OCI-LY7 (cell line): ENCODE measurements around the gene TMEM239. TPM values are rescaled to one million over a fixed set of nuclear protein-coding genes. Genes with fewer than 3 reads are reported as not detected.

ENCODE experiments used
- BruUV-seq: library from RNA; stranded (reverse); fragments of 400-500 nt; replicated peaks from 2 replicates; lab custom pipeline; 2021; lab: Mats Ljungman, UMichigan
- CTCF ChIA-PET: fragments of 300-600 bp; sonication (Branson Sonifier 250); formaldehyde crosslinking; loops from one replicate; lab custom pipeline; 2022; ENCODE audit warnings: antibody characterized with exemption; ENCODE audit not compliant: unreplicated experiment; lab: Charles Lee
- POLR2A ChIA-PET: fragments of 300-600 bp; sonication (Branson Sonifier 250); formaldehyde crosslinking; loops from one replicate; lab custom pipeline; 2022; ENCODE audit warnings: antibody characterized with exemption; lab: Charles Lee
- DNase-seq: peaks from one replicate; pipeline ENCODE4 v3.0.0-alpha.2; 2015; ENCODE audit warnings: low spot score
- H2AFZ ChIP-seq: fragments of 200-600 bp; sonication (generic), shearing (Covaris generic); 2 replicates; pipeline ENCODE4 v1.6.1; 2014; ENCODE audit warnings: mild to moderate bottlenecking, antibody characterized with exemption, low read length, moderate library complexity
- H3K27ac ChIP-seq: fragments of 200-600 bp; sonication (generic); 2 replicates; pipeline ENCODE4 v1.5.1; 2014; ENCODE audit warnings: mixed run types, low read depth, mild to moderate bottlenecking, moderate library complexity, low read length, inconsistent platforms; ENCODE audit not compliant: poor library complexity, severe bottlenecking
- H3K36me3 ChIP-seq: fragments of 200-600 bp; sonication (generic); 2 replicates; pipeline ENCODE4 v1.6.1; 2014; ENCODE audit warnings: mild to moderate bottlenecking, antibody characterized with exemption, low read length, moderate library complexity, mixed read lengths; ENCODE audit not compliant: insufficient read depth
- H3K4me1 ChIP-seq: fragments of 200-600 bp; sonication (generic); 2 replicates; pipeline ENCODE4 v1.5.1; 2014; ENCODE audit warnings: mild to moderate bottlenecking, low read length; ENCODE audit not compliant: insufficient read depth, poor library complexity, severe bottlenecking
- H3K4me2 ChIP-seq: fragments of 200-600 bp; sonication (generic); 2 replicates; pipeline ENCODE4 v1.6.1; 2014; ENCODE audit warnings: mild to moderate bottlenecking, low read length
- H3K4me3 ChIP-seq: fragments of 200-600 bp; sonication (generic); 2 replicates; pipeline ENCODE4 v1.5.1; 2014; ENCODE audit warnings: mild to moderate bottlenecking, low read depth, low read length; ENCODE audit not compliant: poor library complexity, severe bottlenecking
- H3K79me2 ChIP-seq: fragments of 200-600 bp; sonication (generic); 2 replicates; pipeline ENCODE4 v1.6.1; 2016; ENCODE audit warnings: low read depth, mild to moderate bottlenecking, low read length, moderate library complexity, mixed read lengths; ENCODE audit not compliant: insufficient read depth
- H3K9me2 ChIP-seq: fragments of 200-600 bp; sonication (generic); 2 replicates; pipeline ENCODE4 v1.6.1; 2016; ENCODE audit warnings: mild to moderate bottlenecking, low read length, mixed read lengths; ENCODE audit not compliant: insufficient read depth
- H3K9me3 ChIP-seq: fragments of 200-600 bp; sonication (generic); 2 replicates; pipeline ENCODE4 v1.6.1; 2014; ENCODE audit warnings: mild to moderate bottlenecking, mixed run types, low read length, mixed read lengths
- H4K20me1 ChIP-seq: fragments of 200-600 bp; sonication (generic); 2 replicates; pipeline ENCODE4 v1.6.1; 2014; ENCODE audit warnings: mild to moderate bottlenecking, antibody characterized with exemption, low read length, moderate library complexity, mixed read lengths; ENCODE audit not compliant: insufficient read depth
- CTCF ChIP-seq: fragments of 200-600 bp; sonication (generic); conservative IDR thresholded peaks from 2 replicates; pipeline ENCODE4 v1.5.1; 2014; ENCODE audit warnings: mild to moderate bottlenecking, antibody characterized with exemption, low read length, moderate library complexity, mixed read lengths
- EZH2phosphoT487 ChIP-seq: fragments of 200-600 bp; sonication (generic); IDR thresholded peaks from 2 replicates; pipeline ENCODE4 v1.6.1; 2018; ENCODE audit warnings: low read depth, borderline replicate concordance, mild to moderate bottlenecking, mixed run types, antibody characterized with exemption, low read length, moderate library complexity, mixed read lengths
- intact Hi-C: fragments of 100-400 bp; cut with micrococcal nuclease; formaldehyde crosslinking; loops from one replicate; pipeline ENCODE4 v1.10.0; 2022; ENCODE audit not compliant: unreplicated experiment
- total RNA-seq, 2 experiments: library from RNA; depleted of rRNA in 1 of 2; stranded (reverse); fragments of >200 nt in 1 of 2; shearing (Covaris generic) in 1 of 2; gene quantifications; 2 replicates each; pipeline ENCODE4 v1.2.3, GENCODE V29; 2014 to 2022

TMEM239 gene
- total RNA-seq, 2 experiments from 2014 or later: not detected

GRCh38 chr20:2840138-2840966 is 24.2 kb downstream of the TMEM239 start, which contains the start of the genes PCED1A and VPS16:
Gene PCED1A, minus strand, starts transcription at chr20:2840655. Its CDS starts 743 bp downstream, at chr20:2839912.
Gene VPS16, plus strand, starts transcription at chr20:2840745. Its CDS starts 30 bp downstream, at chr20:2840775.
- ChIA-PET CTCF (no interaction called here), POLR2A (no interaction called here)
- peak within 1 kb of the TSS; percentile 85 for H3K4me2 ChIP-seq
- peaks cover 10% of the 10 kb centered on the region for H3K4me1 ChIP-seq
- no peaks in the 10 kb centered on the region for H4K20me1 ChIP-seq
- TF ChIP-seq EZH2phosphoT487 (no peak), CTCF (no peak)
- no TSS peak for BruUV-seq
- no peaks in the 10 kb centered on the region for H3K9me3 ChIP-seq
- peak; percentile 85 for DNase-seq
- no peak within 1 kb of the TSS for H3K27ac ChIP-seq
- no peaks in the 10 kb centered on the region for H3K9me2 ChIP-seq
- peak within 1 kb of the TSS; percentile 99 for H2AFZ ChIP-seq
- intact Hi-C loops: no loop called here
- H3K79me2 ChIP-seq: no peaks in the 10 kb centered on the region
- H3K4me3 ChIP-seq: peak within 1 kb of the TSS; percentile 92
- no peaks in the 10 kb centered on the region for H3K36me3 ChIP-seq

- peak overlapping the region; percentile 92 for H3K4me3 ChIP-seq
- H3K9me2 ChIP-seq: no peaks in the 10 kb centered on the region
- H3K36me3 ChIP-seq: no peaks in the 10 kb centered on the region
- TF ChIP-seq CTCF: no peak
- no peak for TF ChIP-seq EZH2phosphoT487
- H2AFZ ChIP-seq: peak overlapping the region; percentile 56
- no peaks in the 10 kb centered on the region for H4K20me1 ChIP-seq
- intact Hi-C loops: no loop called here
- ChIA-PET CTCF (interaction anchor here (0.5 kb wide), 1 partner anchor 205 kb away, joined by 3 read pairs; no protein-coding TSS in a partner anchor), POLR2A (no interaction called here)
- no peaks in the 10 kb centered on the region for H3K79me2 ChIP-seq
- TSS peak; percentile 83 for BruUV-seq
- peak overlapping the region; percentile 82 for H3K4me2 ChIP-seq
- H3K4me1 ChIP-seq: peaks cover 10% of the 10 kb centered on the region
- no peak overlapping the region for H3K27ac ChIP-seq
- H3K9me3 ChIP-seq: no peaks in the 10 kb centered on the region
- DNase-seq: peak; percentile 33
Measured at GRCh38 chr20:2840967-2841531, 24.9 kb downstream of the TMEM239 start.

GRCh38 chr20:2845607-2846006 is 29.4 kb downstream of the TMEM239 start:
- ChIA-PET POLR2A (no interaction called here), CTCF (no interaction called here)
- TF ChIP-seq EZH2phosphoT487 (no peak), CTCF (no peak)
- intact Hi-C loops: no loop called here
- H3K9me2 ChIP-seq: no peaks in the 10 kb centered on the region
- H3K4me2 ChIP-seq: no peak overlapping the region
- H3K4me1 ChIP-seq: peaks cover 6% of the 10 kb centered on the region
- no peaks in the 10 kb centered on the region for H3K9me3 ChIP-seq
- H3K4me3 ChIP-seq: no peak overlapping the region
- DNase-seq: no peak
- H3K79me2 ChIP-seq: no peaks in the 10 kb centered on the region
- no peak overlapping the region for H3K27ac ChIP-seq
- no peaks in the 10 kb centered on the region for H3K36me3 ChIP-seq
- H2AFZ ChIP-seq: no peak overlapping the region
- H4K20me1 ChIP-seq: no peaks in the 10 kb centered on the region
- BruUV-seq: no TSS peak
